GM23338 (cell line): ENCODE measurements around the gene ITGA7. TPM values are rescaled to one million over a fixed set of nuclear protein-coding genes. Genes with fewer than 3 reads are reported as not detected.

Source experiments
- ATAC-seq: fragments of 200-7000 bp; cut with Tn5 transposase; 3 replicates; pipeline ENCODE4 v1.9.1; 2020
- DNase-seq: peaks from one replicate; pipeline ENCODE4 v3.0.0-alpha.2; 2015; ENCODE audit warnings: low spot score
- H2AFZ ChIP-seq: fragments of 200-600 bp; sonication (generic); 2 replicates; pipeline ENCODE4 v1.8.0; 2016; ENCODE audit warnings: antibody characterized with exemption, mild to moderate bottlenecking, moderate library complexity
- H3F3A ChIP-seq: fragments of 200-600 bp; sonication (generic); replicated peaks from 2 replicates; pipeline ENCODE4 v1.8.0; 2017; ENCODE audit warnings: antibody characterized with exemption, mixed run types, low read depth
- H3K27ac ChIP-seq: fragments of 200-600 bp; sonication (generic); 2 replicates; pipeline ENCODE4 v1.6.1; 2016; ENCODE audit warnings: low read depth
- H3K27me3 ChIP-seq: fragments of 200-600 bp; sonication (generic); 2 replicates; pipeline ENCODE4 v1.8.0; 2016; ENCODE audit warnings: mild to moderate bottlenecking, mixed run types, moderate library complexity; ENCODE audit not compliant: insufficient read depth
- H3K36me3 ChIP-seq: fragments of 200-600 bp; sonication (generic); 2 replicates; pipeline ENCODE4 v1.8.0; 2016; ENCODE audit warnings: mild to moderate bottlenecking; ENCODE audit not compliant: insufficient read depth
- H3K4me1 ChIP-seq: fragments of 200-600 bp; sonication (generic); 2 replicates; pipeline ENCODE4 v1.8.0; 2016; ENCODE audit warnings: mild to moderate bottlenecking, moderate library complexity; ENCODE audit not compliant: insufficient read depth
- H3K4me2 ChIP-seq: fragments of 200-600 bp; sonication (generic); 2 replicates; pipeline ENCODE4 v1.7.1; 2017; ENCODE audit warnings: mixed run types
- H3K4me3 ChIP-seq: fragments of 200-600 bp; sonication (generic); 2 replicates; pipeline ENCODE4 v1.6.1; 2016; ENCODE audit warnings: mixed run types
- H3K79me2 ChIP-seq: fragments of 200-600 bp; sonication (generic); replicated peaks from 2 replicates; pipeline ENCODE4 v1.8.0; 2017; ENCODE audit warnings: mild to moderate bottlenecking; ENCODE audit not compliant: insufficient read depth
- H3K9me2 ChIP-seq: fragments of 200-600 bp; sonication (generic); 2 replicates; pipeline ENCODE4 v1.8.0; 2017; ENCODE audit not compliant: insufficient read depth
- H4K20me1 ChIP-seq: fragments of 200-600 bp; sonication (generic); replicated peaks from 2 replicates; pipeline ENCODE4 v1.8.0; 2017; ENCODE audit warnings: mild to moderate bottlenecking; ENCODE audit not compliant: insufficient read depth
- H3K27ac Mint-ChIP-seq: 2 replicates; pipeline ENCODE4 v1.8.0; 2020; ENCODE audit warnings: inconsistent platforms, mild to moderate bottlenecking, moderate library complexity, mixed read lengths
- H3K27me3 Mint-ChIP-seq: 3 replicates; pipeline ENCODE4 v1.8.0; 2022; ENCODE audit warnings: low read depth, mild to moderate bottlenecking, moderate library complexity, mixed read lengths, inconsistent platforms; ENCODE audit not compliant: insufficient read depth, poor library complexity
- H3K36me3 Mint-ChIP-seq: 3 replicates; pipeline ENCODE4 v1.8.0; 2021; ENCODE audit warnings: low read depth, mild to moderate bottlenecking, inconsistent platforms, moderate library complexity, mixed read lengths
- H3K4me1 Mint-ChIP-seq: 3 replicates; pipeline ENCODE4 v1.8.0; 2020; ENCODE audit warnings: mild to moderate bottlenecking, inconsistent platforms, mixed read lengths
- H3K4me3 Mint-ChIP-seq: 3 replicates; pipeline ENCODE4 v1.8.0; 2021; ENCODE audit warnings: moderate library complexity, mild to moderate bottlenecking, inconsistent platforms, mixed read lengths
- H3K9me3 Mint-ChIP-seq: 3 replicates; pipeline ENCODE4 v1.8.0; 2020; ENCODE audit warnings: moderate library complexity, mild to moderate bottlenecking, inconsistent platforms, mixed read lengths
- CREB1 ChIP-seq: fragments of 250-450 bp; sonication (Bioruptor Pico); IDR thresholded peaks from 2 replicates; pipeline ENCODE4 v1.5.0; 2020; ENCODE audit warnings: low read depth, mild to moderate bottlenecking, moderate library complexity
- EZH2 ChIP-seq: fragments of 200-600 bp; sonication (generic); IDR thresholded peaks from one replicate; pipeline ENCODE4 v1.8.0; 2017; ENCODE audit warnings: antibody characterized with exemption, mild to moderate bottlenecking, low read depth; ENCODE audit not compliant: unreplicated experiment
- EZH2phosphoT487 ChIP-seq: fragments of 200-600 bp; sonication (generic); IDR thresholded peaks from one replicate; pipeline ENCODE4 v1.8.1; 2018; ENCODE audit warnings: antibody characterized with exemption; ENCODE audit not compliant: unreplicated experiment
- JUNB ChIP-seq: IDR thresholded peaks from one replicate; pipeline ENCODE4 v1.6.1; 2016; ENCODE audit warnings: antibody characterized with exemption; ENCODE audit not compliant: unreplicated experiment
- NANOG ChIP-seq: IDR thresholded peaks from 2 replicates; pipeline ENCODE4 v1.6.1; 2016; ENCODE audit warnings: antibody characterized with exemption, borderline replicate concordance
- POLR2AphosphoS5 ChIP-seq: IDR thresholded peaks from 2 replicates; pipeline ENCODE4 v1.6.1; 2016; ENCODE audit warnings: antibody characterized with exemption, low read depth
- STAT1 ChIP-seq: IDR thresholded peaks from one replicate; pipeline ENCODE4 v1.6.1; 2016; ENCODE audit warnings: antibody characterized with exemption; ENCODE audit not compliant: unreplicated experiment
- ZNF114 ChIP-seq: fragments of 250-450 bp; sonication (Bioruptor Pico); IDR thresholded peaks from 2 replicates; pipeline ENCODE4 v1.5.0; 2020; ENCODE audit warnings: mild to moderate bottlenecking, moderate library complexity
- ZNF331 ChIP-seq: fragments of 250-450 bp; sonication (Bioruptor Pico); IDR thresholded peaks from 2 replicates; pipeline ENCODE4 v1.5.0; 2020; ENCODE audit warnings: low read depth, mild to moderate bottlenecking, moderate library complexity
- polyA plus RNA-seq: library from polyadenylated mRNA; unstranded; fragments of >200 nt; fragmentation: Nextera tagmentation; extraction: Ambion mirVana; gene quantifications from 2 replicates; pipeline ENCODE4 v1.2.1, GENCODE V29; 2016
- total RNA-seq: library from RNA; depleted of rRNA; stranded (reverse); fragments of >200 nt; shearing (Covaris generic); gene quantifications from 2 replicates; pipeline ENCODE4 v1.2.3, GENCODE V29; 2014
- TF ChIP-seq, protein P1 (sequence below): IDR thresholded peaks from 2 replicates; pipeline ENCODE4 v1.6.1; 2016; ENCODE audit warnings: antibody characterized with exemption
- TF ChIP-seq, protein P2 (sequence below): IDR thresholded peaks from one replicate; pipeline ENCODE4 v1.6.1; 2018; ENCODE audit warnings: antibody characterized with exemption; ENCODE audit not compliant: unreplicated experiment
- TF ChIP-seq, protein P3 (sequence below): fragments of 250-450 bp; sonication (Bioruptor Pico); IDR thresholded peaks from 2 replicates; pipeline ENCODE4 v1.5.0; 2020; ENCODE audit warnings: mild to moderate bottlenecking, moderate library complexity
- TF ChIP-seq, protein P4 (sequence below), 2 experiments: fragments of 200-600 bp in 1 of 2; sonication (generic) in 1 of 2; conservative IDR thresholded peaks; 2 replicates each; pipeline versions ENCODE4 v1.5.1 to v1.6.1; 2016 to 2017; ENCODE audit warnings: antibody characterized with exemption in 2 of 2, low read depth in 2 of 2, mild to moderate bottlenecking in 2 of 2, moderate library complexity in 1 of 2

ITGA7 gene
- total and polyA plus RNA-seq, 2 experiments from 2014 or later = 20.0 to 49.1 TPM

GRCh38 chr12:55741931-55742680 is 34.4 kb upstream of the ITGA7 start:
- peak overlapping the region; percentile 12; the same call in 1 of the 2 replicates for H3K27ac Mint-ChIP-seq
- no peaks in the 10 kb centered on the region; the same call in 2 of the 3 replicates for H3K9me3 Mint-ChIP-seq

More at GRCh38 chr12:55741931-55742680, 34.4 kb upstream of the ITGA7 start:
- H3K79me2 ChIP-seq = peaks cover 28% of the 10 kb centered on the region
- Mint-ChIP-seq H3K36me3 (peaks cover 4% of the 10 kb centered on the region), H3K4me3 (peak overlapping the region; percentile 74), H3K4me1 (peaks cover 42% of the 10 kb centered on the region), H3K27me3 (peaks cover 19% of the 10 kb centered on the region)
- peak overlapping the region; percentile 87 for H3K4me2 ChIP-seq
- no peaks in the 10 kb centered on the region for H3K36me3 ChIP-seq
- peaks cover 25% of the 10 kb centered on the region for H3K4me1 ChIP-seq
- no peaks in the 10 kb centered on the region; the same call in 1 of the 2 replicates for H4K20me1 ChIP-seq
- H3F3A ChIP-seq = peaks cover 16% of the 10 kb centered on the region
- no peak overlapping the region for H3K27ac ChIP-seq
- H2AFZ ChIP-seq = peak overlapping the region; percentile 91; the same call in 1 of the 2 replicates
- peak overlapping the region; percentile 53 for H3K4me3 ChIP-seq
- H3K27me3 ChIP-seq = no peaks in the 10 kb centered on the region
- no peak for ATAC-seq
- TF ChIP-seq, protein P1, sequence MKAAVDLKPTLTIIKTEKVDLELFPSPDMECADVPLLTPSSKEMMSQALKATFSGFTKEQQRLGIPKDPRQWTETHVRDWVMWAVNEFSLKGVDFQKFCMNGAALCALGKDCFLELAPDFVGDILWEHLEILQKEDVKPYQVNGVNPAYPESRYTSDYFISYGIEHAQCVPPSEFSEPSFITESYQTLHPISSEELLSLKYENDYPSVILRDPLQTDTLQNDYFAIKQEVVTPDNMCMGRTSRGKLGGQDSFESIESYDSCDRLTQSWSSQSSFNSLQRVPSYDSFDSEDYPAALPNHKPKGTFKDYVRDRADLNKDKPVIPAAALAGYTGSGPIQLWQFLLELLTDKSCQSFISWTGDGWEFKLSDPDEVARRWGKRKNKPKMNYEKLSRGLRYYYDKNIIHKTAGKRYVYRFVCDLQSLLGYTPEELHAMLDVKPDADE = no peak
- TF ChIP-seq ZNF331 (CRISPR knock-in tag) (no peak), NANOG (no peak), STAT1 (no peak), EZH2phosphoT487 (no peak), JUNB (no peak), EZH2 (no peak), CREB1 (CRISPR knock-in tag) (no peak), POLR2AphosphoS5 (no peak), ZNF114 (CRISPR knock-in tag) (no peak)
- TF ChIP-seq, protein P2, sequence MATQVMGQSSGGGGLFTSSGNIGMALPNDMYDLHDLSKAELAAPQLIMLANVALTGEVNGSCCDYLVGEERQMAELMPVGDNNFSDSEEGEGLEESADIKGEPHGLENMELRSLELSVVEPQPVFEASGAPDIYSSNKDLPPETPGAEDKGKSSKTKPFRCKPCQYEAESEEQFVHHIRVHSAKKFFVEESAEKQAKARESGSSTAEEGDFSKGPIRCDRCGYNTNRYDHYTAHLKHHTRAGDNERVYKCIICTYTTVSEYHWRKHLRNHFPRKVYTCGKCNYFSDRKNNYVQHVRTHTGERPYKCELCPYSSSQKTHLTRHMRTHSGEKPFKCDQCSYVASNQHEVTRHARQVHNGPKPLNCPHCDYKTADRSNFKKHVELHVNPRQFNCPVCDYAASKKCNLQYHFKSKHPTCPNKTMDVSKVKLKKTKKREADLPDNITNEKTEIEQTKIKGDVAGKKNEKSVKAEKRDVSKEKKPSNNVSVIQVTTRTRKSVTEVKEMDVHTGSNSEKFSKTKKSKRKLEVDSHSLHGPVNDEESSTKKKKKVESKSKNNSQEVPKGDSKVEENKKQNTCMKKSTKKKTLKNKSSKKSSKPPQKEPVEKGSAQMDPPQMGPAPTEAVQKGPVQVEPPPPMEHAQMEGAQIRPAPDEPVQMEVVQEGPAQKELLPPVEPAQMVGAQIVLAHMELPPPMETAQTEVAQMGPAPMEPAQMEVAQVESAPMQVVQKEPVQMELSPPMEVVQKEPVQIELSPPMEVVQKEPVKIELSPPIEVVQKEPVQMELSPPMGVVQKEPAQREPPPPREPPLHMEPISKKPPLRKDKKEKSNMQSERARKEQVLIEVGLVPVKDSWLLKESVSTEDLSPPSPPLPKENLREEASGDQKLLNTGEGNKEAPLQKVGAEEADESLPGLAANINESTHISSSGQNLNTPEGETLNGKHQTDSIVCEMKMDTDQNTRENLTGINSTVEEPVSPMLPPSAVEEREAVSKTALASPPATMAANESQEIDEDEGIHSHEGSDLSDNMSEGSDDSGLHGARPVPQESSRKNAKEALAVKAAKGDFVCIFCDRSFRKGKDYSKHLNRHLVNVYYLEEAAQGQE = no peak
- TF ChIP-seq, protein P3, sequence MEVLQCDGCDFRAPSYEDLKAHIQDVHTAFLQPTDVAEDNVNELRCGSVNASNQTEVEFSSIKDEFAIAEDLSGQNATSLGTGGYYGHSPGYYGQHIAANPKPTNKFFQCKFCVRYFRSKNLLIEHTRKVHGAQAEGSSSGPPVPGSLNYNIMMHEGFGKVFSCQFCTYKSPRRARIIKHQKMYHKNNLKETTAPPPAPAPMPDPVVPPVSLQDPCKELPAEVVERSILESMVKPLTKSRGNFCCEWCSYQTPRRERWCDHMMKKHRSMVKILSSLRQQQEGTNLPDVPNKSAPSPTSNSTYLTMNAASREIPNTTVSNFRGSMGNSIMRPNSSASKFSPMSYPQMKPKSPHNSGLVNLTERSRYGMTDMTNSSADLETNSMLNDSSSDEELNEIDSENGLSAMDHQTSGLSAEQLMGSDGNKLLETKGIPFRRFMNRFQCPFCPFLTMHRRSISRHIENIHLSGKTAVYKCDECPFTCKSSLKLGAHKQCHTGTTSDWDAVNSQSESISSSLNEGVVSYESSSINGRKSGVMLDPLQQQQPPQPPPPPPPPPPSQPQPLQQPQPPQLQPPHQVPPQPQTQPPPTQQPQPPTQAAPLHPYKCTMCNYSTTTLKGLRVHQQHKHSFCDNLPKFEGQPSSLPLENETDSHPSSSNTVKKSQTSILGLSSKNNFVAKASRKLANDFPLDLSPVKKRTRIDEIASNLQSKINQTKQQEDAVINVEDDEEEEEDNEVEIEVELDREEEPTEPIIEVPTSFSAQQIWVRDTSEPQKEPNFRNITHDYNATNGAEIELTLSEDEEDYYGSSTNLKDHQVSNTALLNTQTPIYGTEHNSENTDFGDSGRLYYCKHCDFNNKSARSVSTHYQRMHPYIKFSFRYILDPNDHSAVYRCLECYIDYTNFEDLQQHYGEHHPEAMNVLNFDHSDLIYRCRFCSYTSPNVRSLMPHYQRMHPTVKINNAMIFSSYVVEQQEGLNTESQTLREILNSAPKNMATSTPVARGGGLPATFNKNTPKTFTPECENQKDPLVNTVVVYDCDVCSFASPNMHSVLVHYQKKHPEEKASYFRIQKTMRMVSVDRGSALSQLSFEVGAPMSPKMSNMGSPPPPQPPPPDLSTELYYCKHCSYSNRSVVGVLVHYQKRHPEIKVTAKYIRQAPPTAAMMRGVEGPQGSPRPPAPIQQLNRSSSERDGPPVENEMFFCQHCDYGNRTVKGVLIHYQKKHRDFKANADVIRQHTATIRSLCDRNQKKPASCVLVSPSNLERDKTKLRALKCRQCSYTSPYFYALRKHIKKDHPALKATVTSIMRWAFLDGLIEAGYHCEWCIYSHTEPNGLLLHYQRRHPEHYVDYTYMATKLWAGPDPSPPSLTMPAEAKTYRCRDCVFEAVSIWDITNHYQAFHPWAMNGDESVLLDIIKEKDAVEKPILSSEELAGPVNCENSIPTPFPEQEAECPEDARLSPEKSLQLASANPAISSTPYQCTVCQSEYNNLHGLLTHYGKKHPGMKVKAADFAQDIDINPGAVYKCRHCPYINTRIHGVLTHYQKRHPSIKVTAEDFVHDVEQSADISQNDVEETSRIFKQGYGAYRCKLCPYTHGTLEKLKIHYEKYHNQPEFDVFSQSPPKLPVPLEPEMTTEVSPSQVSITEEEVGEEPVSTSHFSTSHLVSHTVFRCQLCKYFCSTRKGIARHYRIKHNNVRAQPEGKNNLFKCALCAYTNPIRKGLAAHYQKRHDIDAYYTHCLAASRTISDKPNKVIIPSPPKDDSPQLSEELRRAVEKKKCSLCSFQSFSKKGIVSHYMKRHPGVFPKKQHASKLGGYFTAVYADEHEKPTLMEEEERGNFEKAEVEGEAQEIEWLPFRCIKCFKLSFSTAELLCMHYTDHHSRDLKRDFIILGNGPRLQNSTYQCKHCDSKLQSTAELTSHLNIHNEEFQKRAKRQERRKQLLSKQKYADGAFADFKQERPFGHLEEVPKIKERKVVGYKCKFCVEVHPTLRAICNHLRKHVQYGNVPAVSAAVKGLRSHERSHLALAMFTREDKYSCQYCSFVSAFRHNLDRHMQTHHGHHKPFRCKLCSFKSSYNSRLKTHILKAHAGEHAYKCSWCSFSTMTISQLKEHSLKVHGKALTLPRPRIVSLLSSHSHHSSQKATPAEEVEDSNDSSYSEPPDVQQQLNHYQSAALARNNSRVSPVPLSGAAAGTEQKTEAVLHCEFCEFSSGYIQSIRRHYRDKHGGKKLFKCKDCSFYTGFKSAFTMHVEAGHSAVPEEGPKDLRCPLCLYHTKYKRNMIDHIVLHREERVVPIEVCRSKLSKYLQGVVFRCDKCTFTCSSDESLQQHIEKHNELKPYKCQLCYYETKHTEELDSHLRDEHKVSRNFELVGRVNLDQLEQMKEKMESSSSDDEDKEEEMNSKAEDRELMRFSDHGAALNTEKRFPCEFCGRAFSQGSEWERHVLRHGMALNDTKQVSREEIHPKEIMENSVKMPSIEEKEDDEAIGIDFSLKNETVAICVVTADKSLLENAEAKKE (CRISPR knock-in tag) = no peak
- TF ChIP-seq, protein P4, sequence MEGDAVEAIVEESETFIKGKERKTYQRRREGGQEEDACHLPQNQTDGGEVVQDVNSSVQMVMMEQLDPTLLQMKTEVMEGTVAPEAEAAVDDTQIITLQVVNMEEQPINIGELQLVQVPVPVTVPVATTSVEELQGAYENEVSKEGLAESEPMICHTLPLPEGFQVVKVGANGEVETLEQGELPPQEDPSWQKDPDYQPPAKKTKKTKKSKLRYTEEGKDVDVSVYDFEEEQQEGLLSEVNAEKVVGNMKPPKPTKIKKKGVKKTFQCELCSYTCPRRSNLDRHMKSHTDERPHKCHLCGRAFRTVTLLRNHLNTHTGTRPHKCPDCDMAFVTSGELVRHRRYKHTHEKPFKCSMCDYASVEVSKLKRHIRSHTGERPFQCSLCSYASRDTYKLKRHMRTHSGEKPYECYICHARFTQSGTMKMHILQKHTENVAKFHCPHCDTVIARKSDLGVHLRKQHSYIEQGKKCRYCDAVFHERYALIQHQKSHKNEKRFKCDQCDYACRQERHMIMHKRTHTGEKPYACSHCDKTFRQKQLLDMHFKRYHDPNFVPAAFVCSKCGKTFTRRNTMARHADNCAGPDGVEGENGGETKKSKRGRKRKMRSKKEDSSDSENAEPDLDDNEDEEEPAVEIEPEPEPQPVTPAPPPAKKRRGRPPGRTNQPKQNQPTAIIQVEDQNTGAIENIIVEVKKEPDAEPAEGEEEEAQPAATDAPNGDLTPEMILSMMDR (conservative IDR thresholded peaks at IDR 0.05; ENCODE audit: low read depth in 2 of 2) = no peak
- H3K9me2 ChIP-seq = no peaks in the 10 kb centered on the region
- DNase-seq = no peak
